ENCODE measurements around the gene CBFB.

- TF ChIP-seq JUNB (IDR thresholded peaks at IDR 0.05; ENCODE audit: unreplicated experiment) (no peak), ETS1 (IDR thresholded peaks at IDR 0.05) (no peak), CREB1 (CRISPR knock-in tag; IDR thresholded peaks at IDR 0.05; ENCODE audit: low read depth) (no peak), EZH2phosphoT487 (IDR thresholded peaks at IDR 0.05; ENCODE audit: unreplicated experiment) (no peak), CTCF (conservative IDR thresholded peaks at IDR 0.05; ENCODE audit: low read depth in 2 of 2) (no peak), EZH2 (IDR thresholded peaks at IDR 0.05; ENCODE audit: low read depth, unreplicated experiment) (no peak), POLR2AphosphoS5 (IDR thresholded peaks at IDR 0.05; ENCODE audit: low read depth) (no peak), ZNF114 (CRISPR knock-in tag; IDR thresholded peaks at IDR 0.05) (no peak)
These were observed 40.7 kb upstream of the CBFB start, which contains the start of gene CES4A for GRCh38 chr16:66988197-66988788.

All from GM23338 (cell line).